DOHH2 (cell line): ENCODE results near the gene ZMAT5.

ENCODE experiments used
- H3F3A ChIP-seq: fragments of 200-600 bp; sonication (generic), shearing (Covaris generic); 2 replicates; pipeline ENCODE4 v1.6.0; 2016; ENCODE audit warnings: antibody characterized with exemption, mild to moderate bottlenecking; ENCODE audit not compliant: control insufficient read depth, insufficient read depth
- H3K27ac ChIP-seq: fragments of 200-600 bp; sonication (generic); 2 replicates; pipeline ENCODE4 v1.5.1; 2014; ENCODE audit warnings: low read depth, mild to moderate bottlenecking, low read length, moderate library complexity
- H3K27me3 ChIP-seq: fragments of 200-600 bp; sonication (generic); 2 replicates; pipeline ENCODE4 v1.6.1; 2014; ENCODE audit warnings: mild to moderate bottlenecking, low read length, mixed read lengths; ENCODE audit not compliant: control insufficient read depth
- H3K36me3 ChIP-seq: fragments of 200-600 bp; sonication (generic); 2 replicates; pipeline ENCODE4 v1.6.1; 2014; ENCODE audit warnings: mild to moderate bottlenecking, low read length, moderate library complexity, mixed read lengths; ENCODE audit not compliant: control insufficient read depth
- H3K4me1 ChIP-seq: fragments of 200-600 bp; sonication (generic); 2 replicates; pipeline ENCODE4 v1.6.1; 2014; ENCODE audit warnings: mild to moderate bottlenecking, low read length, mixed read lengths; ENCODE audit not compliant: control insufficient read depth
- H3K4me2 ChIP-seq: fragments of 200-600 bp; sonication (generic); 2 replicates; pipeline ENCODE4 v1.6.0; 2014; ENCODE audit warnings: mild to moderate bottlenecking, low read length, moderate library complexity
- H3K4me3 ChIP-seq: fragments of 200-600 bp; sonication (generic); 2 replicates; pipeline ENCODE4 v1.5.1; 2014; ENCODE audit warnings: mild to moderate bottlenecking, low read length, mixed read lengths
- H3K79me2 ChIP-seq: fragments of 200-600 bp; sonication (generic); 2 replicates; pipeline ENCODE4 v1.6.1; 2014; ENCODE audit warnings: mild to moderate bottlenecking, low read length, mixed read lengths; ENCODE audit not compliant: control insufficient read depth
- H3K9me2 ChIP-seq: fragments of 200-600 bp; sonication (generic); replicated peaks from 2 replicates; pipeline ENCODE4 v1.6.1; 2014; ENCODE audit warnings: mild to moderate bottlenecking, low read length, mixed read lengths; ENCODE audit not compliant: control insufficient read depth
- H3K9me3 ChIP-seq: fragments of 200-600 bp; sonication (generic); 2 replicates; pipeline ENCODE4 v1.6.1; 2014; ENCODE audit warnings: antibody characterized with exemption, low read length, mixed read lengths; ENCODE audit not compliant: control insufficient read depth, insufficient read depth
- H4K20me1 ChIP-seq: fragments of 200-600 bp; sonication (generic); 2 replicates; pipeline ENCODE4 v1.6.0; 2014; ENCODE audit warnings: low read depth, mild to moderate bottlenecking, antibody characterized with exemption, low read length, moderate library complexity; ENCODE audit not compliant: control insufficient read depth, insufficient read depth
- EZH2phosphoT487 ChIP-seq: fragments of 200-600 bp; sonication (generic); IDR thresholded peaks from 2 replicates; pipeline ENCODE4 v1.6.1; 2017; ENCODE audit warnings: borderline replicate concordance, mild to moderate bottlenecking, antibody characterized with exemption, low read length, moderate library complexity, mixed read lengths
- TF ChIP-seq, protein P1 (sequence below): fragments of 200-600 bp; sonication (generic); IDR thresholded peaks from one replicate; pipeline ENCODE4 v1.5.1; 2014; ENCODE audit warnings: antibody characterized with exemption, mild to moderate bottlenecking, low read depth, low read length; ENCODE audit not compliant: poor library complexity, severe bottlenecking

Gene ZMAT5

DNA sequence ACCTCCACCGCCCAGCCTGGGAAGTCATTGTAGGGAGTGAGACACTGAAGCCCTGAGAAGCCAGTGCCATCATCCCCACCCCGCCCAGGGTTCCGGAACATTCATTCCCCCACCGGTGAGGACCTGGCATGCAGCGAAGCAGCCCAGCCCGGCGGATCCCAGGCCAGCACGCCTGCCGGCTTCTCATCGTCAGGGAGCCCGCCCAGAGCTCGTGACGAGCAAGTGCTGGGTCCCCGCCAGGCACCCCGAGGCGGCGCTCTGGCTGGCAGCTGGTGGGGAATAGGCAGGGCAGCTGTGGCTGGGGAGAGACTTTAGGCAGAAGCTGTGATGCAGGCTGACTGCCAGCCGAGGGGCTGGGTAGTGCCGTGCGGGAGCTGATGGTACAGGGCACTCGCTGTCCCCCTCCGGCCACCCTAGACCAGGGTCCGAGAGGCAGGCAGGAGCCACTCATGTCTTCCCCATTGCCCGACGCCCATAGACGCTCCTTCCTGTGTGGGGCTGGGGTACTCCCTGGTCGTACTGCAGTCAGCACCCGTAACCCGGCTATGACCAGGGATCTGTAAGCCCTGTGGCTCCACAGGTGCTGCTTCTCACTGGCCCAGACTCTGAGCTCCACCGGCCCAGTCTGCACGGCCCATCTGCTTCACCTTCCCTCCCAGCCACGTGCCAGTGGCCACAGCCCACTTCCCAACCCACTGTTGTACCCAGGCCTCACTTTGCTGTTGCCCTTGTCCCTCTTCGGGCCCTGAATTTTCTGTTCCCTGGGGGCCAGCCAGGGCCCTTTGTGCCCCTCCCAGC lies 71.5 kb downstream of the ZMAT5 start:
- Histone ChIP-seq H3K27me3 (no peaks in the 10 kb centered on the region), H3K36me3 (no peaks in the 10 kb centered on the region; the same call in 1 of the 2 replicates), H3F3A (no peaks in the 10 kb centered on the region), H3K79me2 (no peaks in the 10 kb centered on the region), H4K20me1 (no peaks in the 10 kb centered on the region), H3K27ac (no peak overlapping the region), H3K4me1 (no peaks in the 10 kb centered on the region), H3K4me2 (no peak overlapping the region), H3K9me2 (no peaks in the 10 kb centered on the region), H3K9me3 (no peaks in the 10 kb centered on the region), H3K4me3 (no peak overlapping the region)
- no peak for TF ChIP-seq EZH2phosphoT487
- TF ChIP-seq, protein P1, sequence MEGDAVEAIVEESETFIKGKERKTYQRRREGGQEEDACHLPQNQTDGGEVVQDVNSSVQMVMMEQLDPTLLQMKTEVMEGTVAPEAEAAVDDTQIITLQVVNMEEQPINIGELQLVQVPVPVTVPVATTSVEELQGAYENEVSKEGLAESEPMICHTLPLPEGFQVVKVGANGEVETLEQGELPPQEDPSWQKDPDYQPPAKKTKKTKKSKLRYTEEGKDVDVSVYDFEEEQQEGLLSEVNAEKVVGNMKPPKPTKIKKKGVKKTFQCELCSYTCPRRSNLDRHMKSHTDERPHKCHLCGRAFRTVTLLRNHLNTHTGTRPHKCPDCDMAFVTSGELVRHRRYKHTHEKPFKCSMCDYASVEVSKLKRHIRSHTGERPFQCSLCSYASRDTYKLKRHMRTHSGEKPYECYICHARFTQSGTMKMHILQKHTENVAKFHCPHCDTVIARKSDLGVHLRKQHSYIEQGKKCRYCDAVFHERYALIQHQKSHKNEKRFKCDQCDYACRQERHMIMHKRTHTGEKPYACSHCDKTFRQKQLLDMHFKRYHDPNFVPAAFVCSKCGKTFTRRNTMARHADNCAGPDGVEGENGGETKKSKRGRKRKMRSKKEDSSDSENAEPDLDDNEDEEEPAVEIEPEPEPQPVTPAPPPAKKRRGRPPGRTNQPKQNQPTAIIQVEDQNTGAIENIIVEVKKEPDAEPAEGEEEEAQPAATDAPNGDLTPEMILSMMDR = no peak

- Histone ChIP-seq H3K4me3 (no peak overlapping the region), H3K79me2 (no peaks in the 10 kb centered on the region), H3K36me3 (no peaks in the 10 kb centered on the region; the same call in 1 of the 2 replicates), H3K9me3 (no peaks in the 10 kb centered on the region), H4K20me1 (no peaks in the 10 kb centered on the region), H3K4me1 (no peaks in the 10 kb centered on the region), H3K9me2 (no peaks in the 10 kb centered on the region), H3K27ac (no peak overlapping the region), H3K27me3 (no peaks in the 10 kb centered on the region), H3F3A (no peaks in the 10 kb centered on the region), H3K4me2 (no peak overlapping the region)
- no peak for TF ChIP-seq EZH2phosphoT487
- TF ChIP-seq, protein P1 = no peak
Measured at GRCh38 chr22:29693671-29694070, 73.1 kb downstream of the ZMAT5 start.

DNA sequence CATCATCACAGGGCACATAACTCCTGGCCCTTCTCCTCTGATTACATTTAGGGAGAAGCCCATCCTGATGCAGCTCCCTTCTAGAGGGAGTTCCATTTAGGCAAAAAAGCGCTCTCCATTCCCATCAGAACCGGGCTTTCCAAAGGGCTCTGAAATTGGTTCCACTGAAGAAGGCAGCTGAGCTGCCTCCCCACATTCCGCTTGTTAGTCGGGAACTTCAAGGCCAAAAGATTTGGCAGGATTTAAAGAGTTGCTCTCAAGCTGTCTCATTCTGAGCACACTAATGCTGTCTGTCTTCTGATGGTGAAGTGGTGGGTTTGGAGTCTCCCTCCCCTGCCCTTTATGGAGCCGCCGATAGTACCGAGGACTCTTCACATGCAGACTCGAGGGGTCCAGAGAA lies 73.6 kb downstream of the ZMAT5 start:
- Histone ChIP-seq H3K4me1 (no peaks in the 10 kb centered on the region), H3K4me3 (no peak overlapping the region), H3K79me2 (no peaks in the 10 kb centered on the region), H3K36me3 (no peaks in the 10 kb centered on the region; the same call in 1 of the 2 replicates), H3K9me3 (no peaks in the 10 kb centered on the region), H4K20me1 (no peaks in the 10 kb centered on the region), H3K9me2 (no peaks in the 10 kb centered on the region), H3K27ac (no peak overlapping the region), H3K27me3 (no peaks in the 10 kb centered on the region), H3K4me2 (no peak overlapping the region), H3F3A (no peaks in the 10 kb centered on the region)
- TF ChIP-seq, protein P1 = no peak
- no peak for TF ChIP-seq EZH2phosphoT487
